ENCODE data around the gene EPN1. TPM values are rescaled to one million over a fixed set of nuclear protein-coding genes. Genes with fewer than 3 reads are reported as not detected.

The EPN1 gene
- total and polyA plus RNA-seq, 2 of the 8 experiments (the other 6 are each of a cell fraction or from before 2014, with no cell fraction given), result 49.6 to 200 TPM

- peak overlapping the region; percentile 36 for H3K4ac ChIP-seq (replicated peaks; ENCODE audit: insufficient read length, low read depth, low read length)
- H3K27ac ChIP-seq (ENCODE audit: low read depth, low read length), result peak overlapping the region; percentile 98
- H3K79me2 ChIP-seq (ENCODE audit: control insufficient read depth in 1 of 2, insufficient read depth in 2 of 2, low read length in 2 of 2), result peaks cover 45 to 53% of the 10 kb centered on the region in 2 experiments
- peak overlapping the region; percentile 10; the same call in 1 of the 2 replicates for H2BK15ac ChIP-seq (ENCODE audit: low read length)
- H3K79me1 ChIP-seq (ENCODE audit: low read depth, low read length), result peaks cover 9% of the 10 kb centered on the region; the same call in 1 of the 2 replicates
- peak overlapping the region; percentile 84 to 93 (median 92) for H3K4me3 ChIP-seq (ENCODE audit: extremely low read depth in 1 of 4, insufficient read depth in 2 of 4, low read depth in 3 of 4, low read length in 4 of 4)
- peak overlapping the region; percentile 95 for H3K18ac ChIP-seq (ENCODE audit: extremely low read depth, low read length)
- peaks cover 13% of the 10 kb centered on the region for H3K23me2 ChIP-seq (ENCODE audit: low read depth, low read length)
- peak overlapping the region; percentile 83 to 100 (median 98) for H3K9ac ChIP-seq (replicated peaks in 1 of 4; ENCODE audit: extremely low read depth in 1 of 4, low read depth in 3 of 4, low read length in 3 of 4)
- H2AFZ ChIP-seq (ENCODE audit: low read length), result no peak overlapping the region
- peak overlapping the region; percentile 89 for H4K5ac ChIP-seq (ENCODE audit: insufficient read length, low read depth, low read length)
- FAIRE-seq (no peak), DNase-seq (ENCODE audit: low read depth in 1 of 2, low spot score in 2 of 2) (no peak)
- peak overlapping the region; percentile 93 for H3K56ac ChIP-seq (replicated peaks; ENCODE audit: insufficient read length, low read depth, low read length)
- no peak overlapping the region for H3K23ac ChIP-seq (ENCODE audit: insufficient read length)
- H4K20me1 ChIP-seq (replicated peaks in 1 of 2; ENCODE audit: control insufficient read depth in 1 of 2, insufficient read depth in 2 of 2, low read length in 2 of 2), result peaks cover 22% of the 10 kb centered on the region in 2 experiments
- POLR2A ChIA-PET (ENCODE audit: partially characterized antibody), result interaction anchor here (0.9 to 5.8 kb wide), 5 partner anchors 8 to 21 kb away, joined by 5 to 75 read pairs (median 16); partner anchors contain the start of gene EPN1
- 0 out of 2 replicates have a peak overlapping the region, but pooled peaks have one; percentile 13 for H2BK20ac ChIP-seq (ENCODE audit: low read length)
- peak overlapping the region; percentile 81 to 94 for H3K4me2 ChIP-seq (ENCODE audit: insufficient read depth in 1 of 2, low read depth in 2 of 2, low read length in 2 of 2)
- CTCF ChIA-PET (ENCODE audit: partially characterized antibody), result interaction anchor here (2.3 kb wide), 1 partner anchor 23 kb away, joined by 9 read pairs; no protein-coding TSS in a partner anchor
- peak overlapping the region; percentile 70; the same call in 1 of the 2 replicates for H2AK5ac ChIP-seq (ENCODE audit: low read depth, low read length)
- no peak overlapping the region for H2BK120ac ChIP-seq (replicated peaks; ENCODE audit: low read depth, low read length)
- peaks cover 3 to 18% (median 10%) of the 10 kb centered on the region in 4 experiments; a peak in 6 of 7 replicates for H3K4me1 ChIP-seq (replicated peaks in 1 of 4; ENCODE audit: control insufficient read depth in 3 of 4, insufficient read depth in 4 of 4, low read length in 3 of 4)
- H4K91ac ChIP-seq (replicated peaks; ENCODE audit: insufficient read length, low read length), result peak overlapping the region; percentile 81
- peak overlapping the region; percentile 92 for H4K8ac ChIP-seq (ENCODE audit: extremely low read depth, insufficient read depth, low read length)
- no peaks in the 10 kb centered on the region for H3K9me3 ChIP-seq (ENCODE audit: insufficient read depth in 2 of 2, low read depth in 1 of 2, low read length in 1 of 2)
- peak overlapping the region; percentile 6; the same call in 1 of the 2 replicates for H2BK12ac ChIP-seq (ENCODE audit: low read depth, low read length)
- no peak overlapping the region for H3K14ac ChIP-seq (ENCODE audit: insufficient read length)
- H2BK5ac ChIP-seq (ENCODE audit: low read depth, low read length), result peak overlapping the region; percentile 97
- peaks cover 4 to 11% (median 6%) of the 10 kb centered on the region in 4 experiments; a peak in 4 of 8 replicates for H3K36me3 ChIP-seq (ENCODE audit: control insufficient read depth in 2 of 4, insufficient read depth in 4 of 4, low read length in 3 of 4)
- 0% methylated on average over 19 of the region's 19 CpGs; no CpG with 5 or more reads in 1 of the 2 experiments for WGBS, 2 experiments (ENCODE audit: extremely low coverage in 1 of 2, insufficient coverage in 1 of 2, insufficient read length in 1 of 2, insufficient replicate concordance in 2 of 2, low coverage in 1 of 2, low lambda C conversion rate in 2 of 2, missing lambda C conversion rate in 1 of 2)
- H3K27me3 ChIP-seq (replicated peaks in 1 of 4; ENCODE audit: control insufficient read depth in 3 of 4, extremely low read depth in 1 of 4, insufficient read depth in 3 of 4, low read length in 3 of 4), result no peaks in the 10 kb centered on the region
- TF ChIP-seq CBX8 (IDR thresholded peaks at IDR 0.05; ENCODE audit: borderline replicate concordance, low read depth, low read length) (no peak), GABPA (IDR thresholded peaks at IDR 0.05; ENCODE audit: borderline replicate concordance, insufficient read depth, low read length) (no peak), MAFK (IDR thresholded peaks at IDR 0.05; ENCODE audit: low read depth, low read length) (no peak), POLR2A (IDR thresholded peaks at IDR 0.05; ENCODE audit: control extremely low read depth in 1 of 2, low read depth in 2 of 2, low read length in 2 of 2) (peak in 1 of 2 experiments; percentile 51; a peak in 1 of 3 replicates), SIRT6 (IDR thresholded peaks at IDR 0.05; ENCODE audit: low read length) (no peak), JUND (IDR thresholded peaks at IDR 0.05; ENCODE audit: low read length) (no peak), KDM5A (IDR thresholded peaks at IDR 0.05; ENCODE audit: low read length) (no peak; the same call in 1 of the 2 replicates), SIX5 (IDR thresholded peaks at IDR 0.05; ENCODE audit: low read depth, low read length) (no peak), RAD21 (IDR thresholded peaks at IDR 0.05 in 1 of 2, conservative IDR thresholded peaks at IDR 0.05 in 1 of 2; ENCODE audit: low read depth in 2 of 2, low read length in 2 of 2) (no peak), CTCF (IDR thresholded peaks at IDR 0.05; ENCODE audit: control extremely low read depth in 1 of 3, insufficient read depth in 1 of 3, low read depth in 1 of 3, low read length in 3 of 3) (no peak), SRF (IDR thresholded peaks at IDR 0.05; ENCODE audit: low read depth, low read length) (no peak)
Observed at GRCh38 chr19:55655648-55656040, 19.4 kb upstream of the EPN1 start.

Data from H1 (cell line).